COLO829 (cell line): ENCODE results near the gene RPS29.
"Not testable (repeated sequence)": the region's sequence is repeated elsewhere in the genome, so short reads cannot be mapped to it uniquely, and the experiment has no call there.

ENCODE experiments used
- DNase-seq: peaks from one replicate; pipeline ENCODE4 v3.0.0; 2012; ENCODE audit warnings: low spot score

The RPS29 gene

DNA sequence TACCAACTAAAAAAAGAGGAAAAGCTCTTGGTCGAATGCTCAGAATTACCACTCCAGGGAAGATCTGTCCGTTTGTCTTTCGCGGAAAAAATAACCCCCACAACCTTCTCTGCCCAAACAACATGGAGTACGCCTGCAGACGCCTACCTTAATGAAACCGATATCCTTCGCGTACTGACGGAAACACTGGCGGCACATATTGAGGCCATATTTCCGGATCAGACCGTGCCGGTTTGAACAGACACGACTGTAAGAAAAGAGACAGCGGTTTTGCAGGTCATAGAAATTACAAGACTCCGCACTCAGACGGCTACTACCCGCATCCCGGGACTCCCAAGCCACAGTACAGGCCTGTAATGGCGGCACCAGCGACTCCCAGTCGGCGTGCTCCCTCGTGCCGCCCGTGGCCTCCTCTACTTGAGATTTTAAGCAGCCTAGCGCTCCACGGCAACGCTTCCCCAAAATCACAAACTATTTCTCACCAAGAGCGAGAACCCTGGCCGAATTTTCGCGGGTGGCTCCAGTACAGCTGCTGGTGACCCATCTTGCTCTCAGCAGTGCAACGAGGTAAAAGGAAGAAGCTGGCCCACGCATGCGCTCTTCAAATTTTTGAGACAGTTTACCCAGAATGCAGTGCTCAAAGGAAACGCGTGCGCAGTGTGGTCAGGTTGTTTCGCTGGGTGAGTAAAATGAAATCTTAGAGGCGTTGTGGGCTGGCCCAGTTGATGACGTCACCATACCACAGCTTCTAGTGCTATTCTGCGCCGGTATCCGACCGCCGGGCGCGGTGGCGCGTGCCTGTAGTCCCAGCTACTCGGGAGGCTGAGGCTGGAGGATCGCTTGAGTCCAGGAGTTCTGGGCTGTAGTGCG, at the start of gene RPS29:
TSS of gene RPS29 (minus strand) at position 578 of the 870 bp plus-strand sequence. CDS start at position 544, 34 bp downstream.
- peak; percentile 99 for DNase-seq

DNA sequence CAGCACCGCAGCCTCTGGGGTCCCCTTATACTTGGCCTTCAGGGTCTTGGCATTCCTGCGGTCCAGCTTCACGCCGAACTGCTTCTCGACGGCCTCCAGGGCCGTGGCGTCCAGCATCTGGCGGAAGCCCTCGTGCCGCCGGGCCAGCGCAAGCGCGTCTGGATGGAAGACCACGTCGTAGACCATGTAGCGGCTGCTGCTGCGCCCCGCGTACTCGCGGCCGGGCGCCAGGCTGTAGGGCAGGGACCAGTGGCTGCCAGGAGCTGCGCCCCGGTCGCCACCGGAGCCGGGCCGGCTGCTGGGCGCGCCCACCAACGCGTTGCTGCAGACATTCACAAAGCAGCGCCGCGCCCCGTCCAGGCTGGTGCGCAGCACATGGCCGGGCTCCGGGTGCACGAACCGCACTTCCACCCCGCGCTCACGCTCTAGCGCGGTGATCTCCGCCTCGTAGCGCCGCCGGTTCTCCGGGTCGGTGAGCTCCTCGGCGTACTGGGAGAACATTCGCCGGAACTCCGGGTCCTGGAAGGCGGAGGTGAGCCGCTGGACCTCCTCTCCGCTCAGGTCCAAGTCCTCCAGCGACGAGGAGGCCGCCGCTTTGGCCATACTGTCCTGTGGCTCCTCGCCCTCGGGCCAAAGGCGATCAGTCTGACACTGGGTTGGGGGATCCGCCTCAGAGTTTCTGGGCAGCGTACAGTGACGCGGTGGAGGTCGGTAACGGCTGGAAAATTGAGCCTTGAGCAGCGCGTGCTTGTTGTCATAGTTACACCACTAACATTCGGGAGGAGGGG, 48.6 kb upstream of the RPS29 start, which contains the start of gene DNAAF2:
TSS of gene DNAAF2 (minus strand) at position 698 of the 788 bp plus-strand sequence. CDS start at position 603, 95 bp downstream.
- DNase-seq = no peak

DNA sequence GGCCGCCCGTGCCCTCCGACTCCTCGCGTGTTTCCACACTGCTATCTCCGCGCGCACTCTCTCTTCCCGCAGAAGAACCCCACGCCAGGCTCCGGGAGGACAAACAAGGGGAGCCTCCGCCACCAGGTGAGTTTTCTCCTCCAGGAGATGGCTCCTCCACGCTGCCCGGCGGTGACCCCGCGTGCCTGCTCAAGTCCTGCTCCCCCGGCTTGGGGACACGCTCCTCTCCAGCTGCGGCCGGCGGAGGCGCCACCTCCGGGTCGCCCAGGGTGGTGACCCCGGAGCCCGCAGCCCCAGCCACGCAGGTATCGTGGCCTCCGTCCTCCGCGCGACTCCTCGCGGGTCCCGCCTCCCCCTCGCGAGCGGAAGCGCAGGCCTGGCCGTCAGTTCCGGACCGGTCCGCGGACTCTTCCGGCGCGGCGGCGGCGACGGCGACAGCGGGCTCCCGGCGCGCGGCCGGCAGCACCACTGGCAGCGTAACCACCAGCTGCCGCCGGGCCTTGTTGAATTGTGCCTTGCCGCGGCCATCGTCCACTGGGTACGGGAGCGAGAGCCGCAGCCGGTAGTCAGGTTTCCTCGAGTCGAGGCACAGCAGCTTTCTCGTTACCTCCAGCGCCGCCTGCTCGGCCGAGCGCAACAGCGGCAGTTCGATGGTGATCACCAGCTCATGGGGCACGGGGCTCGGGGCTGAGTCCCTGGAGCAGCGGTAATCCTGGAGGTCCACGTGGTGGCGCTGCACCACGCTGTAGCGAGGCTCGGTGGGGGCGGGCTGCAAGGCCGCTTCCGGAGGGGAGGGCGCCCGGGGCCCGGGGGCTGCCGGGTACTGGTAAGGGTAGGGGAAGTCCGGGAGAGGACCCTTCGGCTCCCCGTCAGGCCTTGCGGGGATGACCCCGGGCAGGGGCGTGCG, 47.7 kb upstream of the RPS29 start:
- peak; percentile 77 for DNase-seq

DNA sequence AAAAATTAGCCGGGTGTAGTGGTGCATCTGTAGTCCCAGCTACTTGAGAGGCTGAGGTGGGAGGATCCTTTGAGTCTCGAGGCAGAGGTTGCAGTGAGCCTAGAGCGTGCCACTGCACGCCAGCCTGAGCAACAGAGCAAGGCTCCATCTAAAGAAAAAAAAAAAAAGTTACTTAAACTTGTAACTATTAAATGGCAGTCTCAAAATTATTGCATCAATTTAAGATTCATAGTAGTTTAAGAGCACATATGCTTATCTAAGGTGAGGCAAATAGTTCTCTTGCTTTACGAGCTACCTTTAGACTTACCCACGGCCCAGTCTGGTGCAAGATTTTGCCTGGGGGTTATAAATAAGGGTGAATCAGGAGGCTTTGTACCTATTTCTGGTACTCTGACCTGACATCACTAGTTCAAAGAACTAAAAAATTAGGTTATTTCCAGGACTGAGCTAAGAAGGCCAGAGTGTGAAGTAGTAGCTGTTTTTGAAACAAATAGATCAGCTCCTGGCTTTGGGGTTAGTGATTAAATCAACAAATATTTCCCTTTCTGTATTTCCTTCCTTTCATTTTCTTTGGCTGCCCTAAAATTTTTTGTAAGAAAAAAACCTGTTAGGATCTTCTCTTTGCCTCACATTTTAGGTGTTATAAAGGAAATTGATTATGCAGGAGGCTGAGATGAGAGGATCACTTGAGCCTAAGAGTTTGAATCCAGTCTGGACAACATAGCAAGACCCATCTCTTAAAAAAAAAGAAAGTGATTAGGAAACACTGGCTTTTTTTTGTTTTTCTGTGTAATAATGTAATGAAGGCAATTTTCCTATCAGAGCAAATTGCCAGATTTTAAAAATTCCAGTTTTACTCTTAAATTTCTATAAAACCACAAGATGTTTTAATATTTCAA, 38.0 kb upstream of the RPS29 start:
- DNase-seq = no peak

DNA sequence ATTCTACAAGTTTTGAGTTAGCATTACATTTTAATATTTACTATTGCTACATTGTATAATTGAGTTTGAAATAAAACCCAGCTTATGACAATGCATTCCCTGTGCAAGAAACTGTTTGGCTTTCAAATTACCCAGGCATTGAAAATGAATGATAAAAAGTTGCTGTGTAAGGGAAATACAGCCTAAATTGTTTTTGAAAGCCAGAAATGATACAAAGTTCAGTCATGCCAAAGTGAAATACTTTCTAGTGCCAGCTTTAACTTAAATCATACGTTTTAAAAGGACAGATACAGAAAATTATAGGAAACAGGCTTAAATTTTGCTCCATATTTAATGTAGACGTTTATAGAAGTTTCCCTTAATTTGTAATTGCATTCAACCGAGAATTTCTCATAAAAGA, 37.2 kb upstream of the RPS29 start:
- DNase-seq = no peak

DNA sequence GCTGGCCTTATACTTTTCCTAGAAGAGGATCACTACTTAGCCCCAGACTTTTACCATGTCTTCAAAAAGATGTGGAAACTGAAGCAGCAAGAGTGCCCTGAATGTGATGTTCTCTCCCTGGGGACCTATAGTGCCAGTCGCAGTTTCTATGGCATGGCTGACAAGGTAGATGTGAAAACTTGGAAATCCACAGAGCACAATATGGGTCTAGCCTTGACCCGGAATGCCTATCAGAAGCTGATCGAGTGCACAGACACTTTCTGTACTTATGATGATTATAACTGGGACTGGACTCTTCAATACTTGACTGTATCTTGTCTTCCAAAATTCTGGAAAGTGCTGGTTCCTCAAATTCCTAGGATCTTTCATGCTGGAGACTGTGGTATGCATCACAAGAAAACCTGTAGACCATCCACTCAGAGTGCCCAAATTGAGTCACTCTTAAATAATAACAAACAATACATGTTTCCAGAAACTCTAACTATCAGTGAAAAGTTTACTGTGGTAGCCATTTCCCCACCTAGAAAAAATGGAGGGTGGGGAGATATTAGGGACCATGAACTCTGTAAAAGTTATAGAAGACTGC, 35.9 kb upstream of the RPS29 start:
- DNase-seq = no peak

DNA sequence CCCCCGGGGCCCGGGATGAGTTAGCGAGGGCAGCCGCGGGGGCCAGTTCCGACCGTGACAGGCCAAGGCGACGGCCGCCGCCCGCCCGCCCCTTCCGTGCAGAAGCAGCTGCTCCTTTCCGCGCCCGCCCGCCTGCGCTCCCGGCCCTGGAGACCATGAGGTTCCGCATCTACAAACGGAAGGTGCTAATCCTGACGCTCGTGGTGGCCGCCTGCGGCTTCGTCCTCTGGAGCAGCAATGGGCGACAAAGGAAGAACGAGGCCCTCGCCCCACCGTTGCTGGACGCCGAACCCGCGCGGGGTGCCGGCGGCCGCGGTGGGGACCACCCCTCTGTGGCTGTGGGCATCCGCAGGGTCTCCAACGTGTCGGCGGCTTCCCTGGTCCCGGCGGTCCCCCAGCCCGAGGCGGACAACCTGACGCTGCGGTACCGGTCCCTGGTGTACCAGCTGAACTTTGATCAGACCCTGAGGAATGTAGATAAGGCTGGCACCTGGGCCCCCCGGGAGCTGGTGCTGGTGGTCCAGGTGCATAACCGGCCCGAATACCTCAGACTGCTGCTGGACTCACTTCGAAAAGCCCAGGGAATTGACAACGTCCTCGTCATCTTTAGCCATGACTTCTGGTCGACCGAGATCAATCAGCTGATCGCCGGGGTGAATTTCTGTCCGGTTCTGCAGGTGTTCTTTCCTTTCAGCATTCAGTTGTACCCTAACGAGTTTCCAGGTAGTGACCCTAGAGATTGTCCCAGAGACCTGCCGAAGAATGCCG, 35.1 kb upstream of the RPS29 start:
- no peak for DNase-seq

DNA sequence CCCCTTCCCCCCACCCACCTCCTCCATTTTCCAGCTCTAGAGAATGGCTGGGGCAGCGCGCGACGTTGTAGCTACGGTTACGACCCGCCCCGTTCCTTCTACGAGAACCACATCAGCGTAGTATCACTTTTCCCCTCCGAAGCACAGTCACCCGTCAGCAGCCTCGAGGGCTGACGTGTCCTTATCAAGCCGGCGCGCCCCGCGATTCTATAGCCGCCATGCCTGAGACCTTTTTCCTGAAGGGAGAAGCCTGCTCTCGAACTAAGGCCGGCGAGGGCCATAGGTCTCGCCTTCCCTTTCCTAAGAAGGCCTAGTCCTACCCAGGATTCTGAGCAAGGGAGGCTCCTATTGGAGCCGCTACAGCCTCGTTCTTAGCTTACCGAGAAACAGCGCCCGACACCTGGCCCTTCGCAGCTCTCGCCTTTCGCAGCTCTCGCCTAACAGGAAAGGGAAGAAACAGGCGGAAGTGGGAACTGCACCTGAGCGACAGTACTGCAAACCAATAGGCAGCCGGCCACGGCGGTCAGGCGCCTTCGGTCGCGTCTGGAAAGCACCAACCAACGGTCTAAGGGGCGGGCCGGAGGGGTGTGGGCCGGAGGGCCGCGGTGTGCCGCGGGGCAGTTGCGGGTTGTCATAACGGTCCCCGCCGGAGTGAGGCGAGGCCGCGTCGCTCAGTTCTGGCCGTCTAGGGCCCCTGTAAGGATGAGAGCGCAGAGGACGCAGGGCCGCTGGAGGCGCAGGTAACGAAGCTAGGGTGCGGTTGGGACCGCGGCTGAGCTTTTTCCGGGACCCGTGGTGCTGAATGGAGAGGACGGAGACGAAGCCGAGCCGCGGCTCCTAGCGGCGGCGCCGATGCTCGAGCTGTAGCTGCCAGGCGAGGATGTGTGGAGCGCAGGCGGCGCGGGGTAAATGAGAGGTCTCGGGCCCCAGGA, 34.3 kb upstream of the RPS29 start, which contains the start of the genes MGAT2 and RPL36AL:
TSS of gene MGAT2 (plus strand) at position 618 of the 932 bp plus-strand sequence. CDS start 470 bp downstream, outside the sequence.
TSS of gene RPL36AL (minus strand) at position 445 of the 932 bp plus-strand sequence. CDS start 1,522 bp downstream, outside the sequence.
- DNase-seq = peak; percentile 91

DNA sequence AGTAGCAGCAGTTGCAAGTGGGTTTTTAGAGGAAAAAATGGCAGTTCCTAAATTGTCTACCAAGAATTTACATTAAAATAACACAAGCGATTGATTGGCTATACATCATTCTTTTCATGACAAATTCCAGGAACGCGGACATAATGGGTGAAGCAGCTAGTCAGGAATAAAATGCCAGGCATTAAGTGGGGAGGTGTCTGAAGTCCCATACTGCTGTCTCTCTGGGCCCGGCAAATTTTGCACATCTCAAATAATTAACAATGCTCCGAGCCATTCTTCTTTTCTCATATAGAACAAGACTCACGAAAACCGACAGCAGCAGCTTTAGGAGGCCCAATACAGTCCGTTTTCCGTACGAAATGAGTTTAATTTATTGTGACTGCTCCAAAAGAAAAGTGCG, 33.5 kb upstream of the RPS29 start:
- DNase-seq = no peak

DNA sequence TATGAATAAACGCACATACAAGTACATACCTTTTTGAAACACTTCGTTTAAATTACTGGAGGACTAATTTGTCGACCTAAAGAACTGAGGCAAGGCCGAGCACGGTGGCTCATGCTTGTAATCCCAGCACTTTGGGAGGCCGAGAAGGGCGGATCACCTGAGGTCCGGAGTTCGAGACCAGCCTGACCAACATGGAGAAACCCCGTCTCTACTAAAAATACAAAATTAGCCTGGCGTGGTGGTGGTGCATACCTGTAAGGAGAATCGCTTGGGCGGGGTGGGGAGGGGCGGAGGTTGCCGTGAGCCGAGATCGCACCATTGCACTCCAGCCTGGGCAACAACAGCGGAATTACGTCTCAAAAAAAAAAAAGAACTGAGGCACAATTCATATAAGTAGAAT, 33.1 kb upstream of the RPS29 start:
- not testable (repeated sequence) for DNase-seq

DNA sequence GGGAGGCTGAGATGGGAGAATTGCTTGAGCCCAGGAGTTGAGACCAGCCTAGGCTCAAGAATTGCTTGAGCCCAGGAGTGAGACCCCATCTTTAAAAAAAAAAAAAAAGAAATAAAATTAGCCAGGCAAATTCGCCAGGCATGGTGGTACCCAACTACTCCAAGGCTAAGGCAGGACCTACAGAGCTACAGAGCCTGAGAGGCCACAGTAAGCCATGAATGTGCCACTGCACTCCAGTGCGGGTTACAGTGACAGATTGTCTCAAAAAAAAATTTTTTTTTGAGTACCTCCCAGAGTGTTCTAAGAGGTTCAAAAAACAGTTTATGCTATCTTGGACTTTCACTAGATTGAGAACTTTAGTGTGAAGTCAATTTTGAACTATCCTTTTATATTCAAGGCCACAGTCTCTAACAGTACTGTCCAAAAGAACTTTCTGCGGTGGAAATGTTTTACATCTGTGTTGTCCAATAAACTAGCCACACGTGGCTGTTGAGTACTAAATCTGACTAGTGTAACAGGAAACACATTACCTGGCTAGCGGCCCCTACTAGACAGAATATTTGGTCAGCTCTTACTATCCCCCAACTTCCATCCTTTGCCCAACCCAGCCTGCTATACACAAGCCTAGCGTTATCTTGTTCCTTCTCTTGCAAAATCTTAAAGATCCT, 31.8 kb upstream of the RPS29 start:
- DNase-seq = no peak

DNA sequence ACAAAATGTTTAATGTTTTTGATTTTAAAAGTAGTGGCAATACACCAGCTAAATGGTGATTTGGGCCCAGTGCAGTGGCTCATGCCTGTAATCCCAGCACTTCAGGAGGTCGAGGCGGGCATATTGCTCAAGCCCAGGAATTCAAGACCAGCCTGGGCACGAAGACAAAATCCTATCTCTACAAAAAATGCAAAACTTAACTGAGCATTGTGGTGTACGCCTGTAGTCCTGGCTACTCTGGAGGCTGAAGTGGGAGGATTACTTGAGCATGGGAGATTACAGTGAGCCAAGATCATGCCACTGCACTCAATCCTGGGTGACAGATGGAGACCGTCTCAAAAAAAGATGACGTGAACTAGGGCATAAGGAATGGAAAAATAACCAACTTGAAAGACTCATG, 29.6 kb upstream of the RPS29 start:
- no peak for DNase-seq

DNA sequence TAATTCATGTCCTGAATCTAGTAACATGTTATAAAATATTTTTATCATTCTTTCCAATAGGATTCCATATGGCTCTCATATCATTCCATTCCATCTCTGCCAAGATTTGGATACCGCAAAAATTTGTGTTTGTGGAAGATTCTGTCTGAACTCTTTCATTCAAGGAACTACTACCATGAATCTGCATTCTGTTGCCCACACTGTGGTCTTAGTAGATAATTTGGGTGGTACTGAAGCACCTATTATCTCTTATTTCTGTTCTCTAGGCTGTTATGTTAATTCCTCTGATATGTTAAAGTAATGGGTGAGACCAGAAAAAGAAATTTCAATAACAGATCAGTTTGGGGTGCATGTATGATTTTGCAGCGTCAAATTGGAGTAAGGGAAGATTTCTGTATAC, 28.0 kb upstream of the RPS29 start:
- no peak for DNase-seq

DNA sequence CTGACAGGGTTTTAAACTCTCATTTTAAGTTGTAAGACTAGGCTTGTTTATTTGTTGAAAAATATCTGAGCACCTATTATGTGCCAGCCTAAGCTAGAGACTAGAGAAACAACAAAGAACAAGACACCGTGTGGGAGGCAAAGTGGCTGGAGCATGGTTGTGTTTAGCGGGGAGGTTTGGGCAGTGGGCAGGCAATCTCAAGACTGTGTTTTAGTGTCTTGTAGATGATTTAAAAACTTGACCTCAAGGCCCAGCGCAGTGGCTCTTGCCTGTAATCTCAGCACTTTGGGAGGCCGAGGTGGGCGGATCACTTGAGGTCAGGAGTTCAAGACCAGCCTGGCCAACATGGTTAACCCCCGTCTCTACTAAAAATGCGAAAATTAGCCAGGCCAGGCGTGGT, 26.5 kb upstream of the RPS29 start:
- no peak for DNase-seq

DNA sequence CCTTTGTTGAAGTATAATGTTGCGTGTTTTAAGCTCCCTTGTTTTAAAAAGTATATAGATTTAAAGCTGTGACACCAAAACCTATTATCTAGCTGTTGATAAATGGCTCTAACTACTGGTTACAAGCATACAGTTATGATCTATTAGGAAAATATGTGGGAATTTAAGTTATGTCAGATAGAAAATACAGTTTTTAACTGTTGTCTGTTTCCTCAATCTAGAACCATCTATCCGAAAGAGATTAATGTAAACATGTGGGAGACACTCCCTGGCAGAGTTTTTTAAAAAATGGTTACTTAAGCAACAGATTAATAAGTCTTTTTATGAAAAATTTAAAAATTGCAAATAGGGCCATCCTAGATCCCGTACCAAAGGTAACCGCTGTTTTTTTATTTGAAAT, 26.1 kb upstream of the RPS29 start:
- no peak for DNase-seq

DNA sequence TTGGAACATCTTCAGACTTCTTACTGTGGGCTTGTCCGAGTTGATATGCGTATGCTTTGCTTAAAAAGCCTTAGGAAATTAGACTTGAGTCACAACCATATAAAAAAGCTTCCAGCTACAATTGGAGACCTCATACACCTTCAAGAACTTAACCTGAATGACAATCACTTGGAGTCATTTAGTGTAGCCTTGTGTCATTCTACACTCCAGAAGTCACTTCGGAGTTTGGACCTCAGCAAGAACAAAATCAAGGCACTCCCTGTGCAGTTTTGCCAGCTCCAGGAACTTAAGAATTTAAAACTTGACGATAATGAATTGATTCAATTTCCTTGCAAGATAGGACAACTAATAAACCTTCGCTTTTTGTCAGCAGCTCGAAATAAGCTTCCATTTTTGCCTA, 21.4 kb upstream of the RPS29 start:
- DNase-seq = no peak

DNA sequence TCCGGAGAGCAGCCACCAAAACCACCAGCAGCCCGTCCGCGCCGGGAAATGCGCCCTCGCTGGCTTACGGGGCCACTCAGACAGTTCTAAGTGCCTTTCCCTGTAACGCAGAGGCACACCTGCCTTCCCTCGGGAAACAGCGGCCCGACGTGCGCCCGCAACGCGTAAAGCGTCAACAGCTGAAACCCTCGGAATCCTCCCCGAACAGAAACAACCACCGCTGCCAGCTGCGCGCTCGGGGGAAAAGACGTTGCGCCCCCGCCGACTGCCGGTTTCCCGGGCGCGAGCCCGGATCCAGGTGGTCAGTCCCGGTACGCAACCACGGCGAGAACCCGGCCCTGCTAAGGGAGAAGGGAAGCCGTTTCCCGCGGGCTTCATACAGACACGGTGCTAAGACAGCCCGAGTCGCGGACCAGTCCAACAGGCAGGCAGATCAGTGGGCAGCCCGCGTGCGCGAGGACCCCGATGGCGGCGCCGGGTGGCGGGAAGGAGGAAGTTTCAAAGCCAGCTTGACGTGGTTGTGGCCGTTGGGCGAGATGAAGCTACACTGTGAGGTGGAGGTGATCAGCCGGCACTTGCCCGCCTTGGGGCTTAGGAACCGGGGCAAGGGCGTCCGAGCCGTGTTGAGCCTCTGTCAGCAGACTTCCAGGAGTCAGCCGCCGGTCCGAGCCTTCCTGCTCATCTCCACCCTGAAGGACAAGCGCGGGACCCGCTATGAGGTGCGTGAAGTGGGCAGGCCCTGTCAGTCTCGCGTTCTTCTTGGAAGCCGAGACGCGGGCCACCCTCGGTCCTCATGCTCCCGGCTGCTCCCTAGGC, 12.5 kb upstream of the RPS29 start, which contains the start of gene LRR1:
TSS of gene LRR1 (plus strand) at position 456 of the 816 bp plus-strand sequence. CDS start at position 537, 81 bp downstream.
- no peak for DNase-seq
